SKM-1 (cell line): ENCODE data around the gene PROM1.

ENCODE experiments used
- DNase-seq: peaks from one replicate; lab custom pipeline; 2025; ENCODE audit not compliant: unreplicated experiment; lab: John Stamatoyannopoulos, UW

PROM1 gene

GRCh38 chr4:15948826-15949225 is 135.0 kb downstream of the PROM1 start:
- no peak for DNase-seq

DNA sequence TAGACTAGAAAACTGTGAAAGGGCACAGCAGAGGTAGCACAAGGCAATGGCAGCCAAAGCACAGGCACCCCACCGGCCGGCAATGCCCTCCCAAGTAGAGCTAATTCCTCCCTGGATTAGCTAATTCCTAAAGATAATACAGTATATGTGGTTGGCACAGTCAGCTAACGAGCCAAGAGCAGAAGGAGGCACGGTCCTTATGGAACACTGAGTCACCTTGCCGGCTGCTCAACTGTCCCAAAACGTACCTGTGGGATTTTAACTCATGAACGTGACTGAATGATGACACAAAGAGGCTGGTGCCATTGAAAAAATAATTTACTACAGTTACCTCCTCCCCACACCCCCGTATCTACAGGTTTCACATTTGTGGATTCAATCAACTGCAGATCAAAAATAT is 136.1 kb downstream of the PROM1 start:
- DNase-seq: no peak

DNA sequence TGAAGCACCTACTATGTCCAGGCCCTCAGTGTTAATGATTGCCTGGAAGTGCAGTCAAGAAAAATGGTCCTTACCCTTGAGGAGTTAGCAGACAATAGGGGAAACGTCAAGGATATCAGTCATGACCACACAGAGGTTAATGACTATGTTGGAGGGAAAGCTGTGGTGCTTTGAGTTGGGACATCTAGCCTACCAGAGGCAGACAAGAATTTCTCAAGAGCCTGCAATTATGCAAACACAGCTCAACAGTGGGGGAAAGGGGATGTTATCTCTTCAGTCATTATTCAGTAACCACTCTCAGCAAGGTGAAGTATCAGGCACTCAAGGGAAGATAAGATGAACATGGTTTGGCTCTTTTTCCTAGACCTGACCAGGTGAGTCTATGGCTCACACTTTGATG is 138.3 kb downstream of the PROM1 start:
- DNase-seq: peak; percentile 87

DNA sequence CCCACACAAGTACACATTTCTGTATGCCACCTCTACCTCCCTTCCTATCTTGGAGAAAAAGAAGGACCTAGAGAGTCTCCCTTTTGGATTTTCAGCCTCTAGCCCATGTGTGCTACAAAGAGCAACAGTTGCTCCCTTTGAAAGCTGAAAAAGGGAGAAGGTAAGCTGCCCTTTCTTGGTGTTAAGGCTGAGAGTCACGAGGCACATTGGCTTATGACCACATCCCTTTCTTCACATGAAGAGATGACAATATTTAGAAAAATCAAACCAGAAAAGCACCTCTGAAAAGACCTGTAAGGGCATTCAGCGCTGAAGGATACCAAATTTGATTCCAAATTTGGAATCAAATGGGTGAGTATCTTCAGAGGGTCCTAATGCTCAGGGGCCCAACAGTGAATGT is 138.9 kb downstream of the PROM1 start:
- DNase-seq: no peak

GRCh38 chr4:15942283-15942682 is 141.5 kb downstream of the PROM1 start:
- no peak for DNase-seq

DNA sequence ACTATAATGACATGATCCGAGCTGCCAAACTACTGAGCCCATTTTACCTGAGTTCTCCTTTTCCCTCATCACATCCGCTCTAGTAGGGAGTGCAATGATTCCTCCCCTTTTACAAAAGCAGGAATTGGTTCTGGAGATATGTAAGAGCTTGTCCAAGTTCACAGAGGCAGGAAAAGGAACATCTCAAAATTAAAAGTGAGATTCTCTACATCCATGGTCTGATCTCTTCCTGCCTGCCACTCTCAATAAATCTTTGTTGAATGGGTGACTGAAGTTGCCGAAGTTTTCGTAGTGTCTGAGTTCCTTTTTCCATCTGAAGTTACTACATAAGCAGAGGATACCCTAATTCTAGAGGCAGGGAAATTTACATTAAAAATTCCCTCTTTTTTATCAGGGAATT is 145.2 kb downstream of the PROM1 start, which contains the start of gene FGFBP1:
FGFBP1 (minus strand) TSS at position 101 of the 400 bp plus-strand sequence. CDS start 2,108 bp downstream, outside the sequence.
- no peak for DNase-seq

GRCh38 chr4:15938182-15938581 is 145.6 kb downstream of the PROM1 start:
- no peak for DNase-seq

DNA sequence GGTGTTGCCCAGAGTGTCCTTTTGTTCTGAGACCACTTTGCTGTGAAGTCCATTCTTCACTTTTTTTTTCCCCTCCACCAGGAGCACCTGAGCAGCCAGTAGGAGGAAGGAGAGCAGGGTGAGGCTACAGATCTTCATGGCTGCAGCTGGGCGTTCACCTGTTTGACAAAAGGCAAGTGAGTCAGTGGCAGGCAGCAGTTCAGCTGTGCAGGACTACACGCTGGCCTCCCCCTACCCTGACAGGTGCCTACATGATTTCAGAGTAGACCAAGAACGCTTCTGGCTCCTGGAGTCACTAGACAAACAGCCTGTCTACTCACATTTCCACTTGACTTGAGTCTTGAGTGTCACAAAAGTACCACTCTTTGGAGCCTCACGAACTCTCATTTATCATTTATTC is 147.3 kb downstream of the PROM1 start:
- no peak for DNase-seq

DNA sequence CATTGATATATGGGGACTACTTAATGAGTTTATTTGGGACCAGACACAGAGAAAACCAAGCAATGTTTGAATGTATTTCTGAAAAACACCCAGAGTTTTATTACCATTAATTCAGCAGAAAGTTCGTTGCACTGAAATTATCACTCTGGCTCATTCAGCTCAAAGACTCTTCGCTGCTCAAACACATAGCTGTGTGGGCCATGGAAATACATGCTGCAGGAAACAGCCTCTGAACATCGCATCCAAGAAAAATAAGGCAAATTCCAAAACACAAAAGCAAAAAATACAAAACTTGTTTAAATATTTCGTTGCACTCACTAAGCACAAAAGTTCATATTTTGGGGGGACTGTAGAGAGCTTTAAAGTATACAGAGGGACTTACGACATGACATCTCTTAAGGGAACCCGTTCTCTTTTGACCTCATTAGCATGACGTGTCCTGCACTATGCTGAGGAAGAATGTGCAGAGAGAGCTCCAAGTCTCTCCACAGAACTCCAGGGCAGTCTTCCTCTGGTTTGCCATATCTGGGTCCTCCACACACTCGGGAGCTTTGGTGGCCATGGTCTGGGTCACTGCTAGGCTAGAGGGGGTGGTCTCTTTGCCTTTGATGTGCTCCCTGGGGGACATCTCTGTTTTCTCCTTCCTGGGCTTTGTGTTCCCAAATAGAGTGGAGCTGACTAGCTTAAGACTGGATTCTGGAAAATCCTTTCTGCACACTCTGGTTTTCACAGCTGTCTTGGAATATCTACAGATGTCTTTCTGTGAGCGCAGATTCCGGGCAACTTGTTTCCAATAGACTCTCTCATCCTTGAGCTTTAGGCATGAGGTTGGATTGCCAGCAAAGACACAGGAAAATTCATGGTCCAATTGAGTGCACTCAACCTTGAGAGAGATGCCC is 148.1 kb downstream of the PROM1 start:
- DNase-seq: no peak

- no peak for DNase-seq
Observed at GRCh38 chr4:15934259-15934658, 149.6 kb downstream of the PROM1 start.

GRCh38 chr4:15931451-15932210 is 152.2 kb downstream of the PROM1 start:
- DNase-seq: no peak

DNA sequence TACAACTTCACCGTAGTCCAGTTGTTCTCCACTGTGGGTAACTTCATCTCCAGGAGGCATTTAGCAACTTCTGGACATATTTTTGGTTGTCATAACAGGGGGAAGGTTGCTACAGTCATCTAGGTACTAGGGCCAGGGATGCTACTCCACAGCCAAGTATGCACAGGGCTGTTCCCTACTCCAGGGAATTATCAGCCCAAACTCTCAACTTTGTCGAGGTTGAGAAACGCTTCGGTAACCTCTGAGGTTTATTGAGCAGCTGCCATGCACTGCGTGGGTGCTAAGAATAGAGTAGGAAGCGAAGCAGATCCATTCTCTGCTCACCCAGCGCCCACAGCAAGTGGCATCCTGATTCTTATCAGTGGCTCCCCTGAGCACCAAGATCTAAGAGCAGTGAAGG is 153.5 kb downstream of the PROM1 start:
- no peak for DNase-seq

DNA sequence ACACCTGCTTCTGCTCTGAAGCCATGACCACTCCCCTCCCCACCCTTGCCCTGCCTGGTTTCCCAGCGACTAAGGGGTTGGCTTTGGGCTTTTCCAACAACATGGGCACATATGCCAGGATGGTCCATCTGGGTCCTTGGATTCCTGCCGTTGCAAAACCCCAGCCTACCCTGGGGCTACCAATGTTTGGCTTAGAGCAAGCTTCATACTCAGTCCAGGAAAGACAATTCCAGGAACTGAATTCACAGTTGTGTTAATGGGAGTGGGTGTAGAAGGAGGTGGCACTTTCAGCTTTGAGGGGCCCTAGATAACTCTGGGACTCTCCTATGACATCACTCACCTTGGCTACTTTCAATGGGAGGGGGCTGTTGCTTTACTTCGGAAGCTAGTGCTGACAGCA is 154.3 kb downstream of the PROM1 start:
- DNase-seq: no peak

DNA sequence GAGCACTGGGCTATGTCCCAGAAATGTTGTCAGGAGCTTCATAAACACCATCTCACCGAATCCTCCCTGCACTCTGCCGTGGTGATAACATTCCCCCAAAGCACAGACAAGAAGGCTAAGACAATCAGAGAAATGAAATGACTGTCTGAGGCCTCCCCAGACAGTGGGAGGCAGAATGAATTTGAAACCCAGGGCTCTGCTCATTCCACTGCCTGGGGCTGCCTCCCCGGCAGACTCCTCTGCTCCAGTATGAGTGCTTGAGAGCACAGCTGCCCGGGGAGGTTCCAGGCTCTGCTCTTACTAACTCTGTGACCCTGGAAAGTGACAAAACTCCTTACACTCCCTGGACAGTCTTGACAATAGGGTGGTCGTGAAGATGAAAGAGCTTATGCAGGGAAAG is 154.9 kb downstream of the PROM1 start:
- DNase-seq: no peak

DNA sequence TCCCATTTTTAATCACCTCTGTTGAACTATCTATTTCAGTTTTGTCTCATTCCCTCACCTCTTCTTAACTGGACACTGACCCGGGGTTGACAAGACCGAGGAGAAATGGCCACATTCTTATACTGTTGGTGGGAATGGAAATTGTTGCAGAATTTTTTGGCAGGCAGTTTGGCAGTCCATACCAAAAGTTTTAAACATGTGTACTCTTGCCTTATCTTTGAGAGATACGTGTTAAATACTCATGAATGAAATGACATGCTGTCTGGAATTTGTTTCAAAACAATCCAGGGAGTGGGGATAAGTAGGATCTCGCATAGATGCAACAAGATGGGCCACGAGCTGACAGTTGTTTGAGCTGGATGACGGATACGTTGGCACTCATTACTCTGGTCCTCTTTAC is 157.3 kb downstream of the PROM1 start:
- DNase-seq: no peak

- DNase-seq: no peak
Observed at GRCh38 chr4:15925830-15926229, 158.0 kb downstream of the PROM1 start.

- DNase-seq: no peak
Observed at GRCh38 chr4:15921592-15921932, 162.3 kb downstream of the PROM1 start.

- DNase-seq: no peak
Observed at GRCh38 chr4:15920723-15921591, 162.9 kb downstream of the PROM1 start.

DNA sequence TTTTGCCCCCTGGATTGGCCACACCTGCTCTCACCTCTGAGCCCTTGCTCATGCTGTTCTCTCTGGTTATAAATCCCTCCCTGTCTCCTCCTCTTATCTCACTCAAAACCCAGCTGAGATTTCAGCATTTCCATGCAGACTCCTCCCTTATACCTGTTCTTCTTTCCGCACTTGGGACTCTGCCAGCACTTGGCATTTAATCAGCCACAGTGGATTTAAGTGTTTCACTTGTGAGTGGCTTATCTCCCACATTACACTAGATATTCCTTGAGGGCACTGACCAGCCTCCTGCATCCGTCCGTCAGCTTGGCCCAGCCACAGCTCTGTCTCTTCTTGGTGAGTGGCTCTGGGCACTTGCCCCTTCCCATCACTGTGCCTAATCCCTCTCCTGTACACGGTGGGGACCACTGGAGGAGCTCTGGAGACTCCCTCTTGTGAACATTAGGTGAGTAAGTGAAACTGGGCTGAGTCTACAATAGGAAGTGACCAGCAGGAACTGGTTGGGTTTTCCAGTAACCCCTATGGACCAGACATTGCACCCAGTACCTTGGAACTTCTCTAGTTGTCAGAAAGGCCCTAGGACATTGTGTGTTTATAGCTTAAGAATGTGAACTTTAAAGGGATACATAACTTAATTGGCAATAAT is 165.2 kb downstream of the PROM1 start:
- DNase-seq: no peak
